Epidermal melanocyte (primary cell): ENCODE data around the gene LRSAM1.

Experiments used
- DNase-seq: peaks from one replicate; pipeline ENCODE4 v3.0.0; 2011; ENCODE audit warnings: low spot score; ENCODE audit not compliant: insufficient read length

Gene LRSAM1

DNA sequence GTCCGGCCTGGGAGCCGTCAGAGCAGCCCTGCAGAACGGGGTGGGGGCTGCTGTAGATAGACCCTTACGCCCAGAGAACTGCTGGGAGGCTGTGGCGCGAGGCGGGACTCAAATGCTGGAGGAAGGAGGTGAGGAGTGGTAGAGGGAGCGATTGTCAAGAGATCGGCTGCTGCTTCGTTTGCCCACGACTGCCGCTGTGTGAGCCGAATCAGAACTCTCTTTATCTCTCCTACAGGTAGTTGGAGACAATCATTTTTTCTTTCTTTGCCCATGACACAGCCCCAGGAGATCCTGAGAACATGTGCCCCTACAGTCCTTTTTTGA, 26.7 kb upstream of the LRSAM1 start:
- no peak for DNase-seq

GRCh38 chr9:127426756-127427155, 24.6 kb upstream of the LRSAM1 start:
- DNase-seq = no peak

GRCh38 chr9:127428348-127428747, 23.0 kb upstream of the LRSAM1 start:
- DNase-seq = no peak

DNA sequence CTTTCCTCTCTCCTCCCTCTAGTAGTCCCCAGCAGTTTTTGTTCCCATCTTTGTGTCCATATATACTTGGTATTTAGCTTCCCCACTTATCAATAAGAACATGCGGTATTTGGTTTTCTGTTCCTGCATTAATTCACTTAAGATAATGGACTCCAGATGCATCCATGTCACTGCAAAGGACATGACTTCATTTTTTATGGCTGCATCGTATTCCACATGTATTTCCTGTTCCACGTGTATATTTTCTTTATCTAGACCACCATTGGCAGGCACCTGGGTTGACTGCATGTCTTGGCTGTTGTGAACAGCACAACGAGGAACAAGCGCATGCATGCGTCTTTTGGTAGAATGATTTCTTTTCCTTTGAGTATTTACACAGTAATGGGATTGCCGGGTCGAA, 20.9 kb upstream of the LRSAM1 start:
- no peak for DNase-seq

- no peak for DNase-seq
Observed at GRCh38 chr9:127437497-127438264, 13.6 kb upstream of the LRSAM1 start.

- DNase-seq = no peak
Observed at GRCh38 chr9:127438394-127438793, 12.9 kb upstream of the LRSAM1 start.

- no peak for DNase-seq
Observed at GRCh38 chr9:127444283-127444920, 6.9 kb upstream of the LRSAM1 start.

GRCh38 chr9:127444921-127445850, 6.1 kb upstream of the LRSAM1 start:
- no peak for DNase-seq

GRCh38 chr9:127445851-127446712, 5.2 kb upstream of the LRSAM1 start:
- no peak for DNase-seq

DNA sequence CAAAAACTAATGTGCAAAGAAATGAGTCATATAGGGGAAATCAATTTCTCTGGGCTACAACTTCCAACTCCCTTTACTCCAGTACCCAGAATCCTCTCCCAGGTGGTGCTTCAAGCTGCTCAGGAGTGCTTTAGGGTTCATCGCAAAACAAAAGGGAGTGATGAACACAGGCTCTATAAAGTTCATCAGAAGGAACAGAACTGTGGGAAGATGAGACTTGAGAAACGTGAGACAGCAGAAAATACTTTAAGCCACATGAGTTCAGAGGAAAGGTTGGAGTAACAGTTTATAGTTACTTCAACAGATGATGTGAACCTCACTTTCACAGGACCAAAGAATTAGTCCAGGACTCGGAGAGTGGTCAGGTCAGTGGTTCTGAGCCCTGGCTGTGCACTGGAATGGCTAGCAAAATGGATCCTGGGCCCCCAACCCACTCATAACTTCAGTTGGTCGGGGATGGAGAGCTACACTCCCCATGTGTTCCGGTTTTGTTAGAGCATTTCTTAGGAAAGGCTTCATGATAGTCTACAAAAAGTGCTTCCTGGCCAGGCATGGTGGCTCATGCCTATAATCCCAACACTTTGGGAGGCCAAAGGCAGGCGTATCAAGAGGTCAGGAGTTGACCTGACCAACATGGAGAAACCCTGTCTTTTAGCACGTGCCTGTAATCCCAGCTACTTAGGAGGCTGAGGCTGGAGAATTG, 4.4 kb upstream of the LRSAM1 start:
- DNase-seq = no peak

GRCh38 chr9:127447416-127448111, 3.7 kb upstream of the LRSAM1 start:
- DNase-seq = no peak

DNA sequence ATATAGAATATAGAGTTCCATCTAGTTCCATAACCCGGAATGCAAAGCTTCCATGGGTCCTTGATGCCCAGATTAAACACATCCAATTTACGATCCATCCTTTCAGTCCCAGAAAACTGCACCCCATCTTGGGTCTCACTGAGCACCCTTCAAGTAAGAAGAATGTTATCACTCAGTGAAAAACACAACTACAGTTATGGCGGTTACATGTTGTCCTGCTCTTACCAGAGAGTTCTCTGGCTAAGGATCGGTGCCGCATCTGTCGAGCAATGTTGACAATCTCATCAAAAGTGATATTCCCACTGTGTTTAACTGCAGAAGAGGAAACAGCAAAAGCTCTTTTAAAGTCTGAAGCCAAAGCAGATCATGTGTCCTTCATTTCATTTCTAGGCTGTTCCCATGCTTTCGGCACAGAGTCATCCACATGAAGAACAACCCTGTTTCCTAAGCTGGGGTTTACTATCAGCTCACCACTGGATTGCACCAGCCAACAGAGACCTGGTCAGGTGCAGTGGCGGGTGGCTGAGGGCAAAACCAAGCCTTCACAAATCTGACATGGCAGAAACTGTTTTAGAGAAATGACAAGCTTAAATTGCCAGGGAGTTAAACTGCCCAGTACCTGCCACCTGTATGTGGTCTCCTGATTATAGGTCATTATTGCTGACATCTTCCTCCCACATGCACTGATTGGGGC, 3.1 kb upstream of the LRSAM1 start:
- no peak for DNase-seq

DNA sequence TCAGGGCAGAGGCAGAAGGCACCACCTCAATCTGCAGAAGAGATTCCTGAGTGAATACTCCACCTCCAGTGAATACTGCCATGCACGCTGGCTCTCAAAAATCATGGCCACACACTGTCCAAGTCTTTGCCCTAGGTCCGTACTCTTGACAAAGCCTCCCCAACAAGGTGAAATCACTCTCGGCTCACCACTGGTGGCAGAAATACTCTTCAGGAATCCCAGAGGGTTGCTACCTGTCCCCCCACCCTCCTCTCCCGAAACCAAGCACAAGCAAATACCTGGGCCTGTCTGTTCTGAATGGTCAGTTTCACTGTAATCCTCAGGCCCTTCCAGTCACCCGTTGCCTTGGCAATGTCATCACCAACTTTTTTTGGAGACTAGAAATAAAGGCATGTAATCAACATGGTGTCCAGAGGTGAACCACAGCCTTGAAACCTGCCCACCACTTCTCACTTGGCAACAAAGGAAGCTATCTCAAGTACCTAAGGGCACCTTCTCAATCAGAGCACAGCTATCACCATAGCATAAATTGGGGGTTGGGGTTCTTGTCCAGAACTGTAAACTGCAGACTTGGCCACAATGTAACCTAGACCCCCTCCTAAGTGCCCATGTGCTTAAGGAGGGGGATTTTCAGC, 1.9 kb upstream of the LRSAM1 start:
- DNase-seq = no peak

GRCh38 chr9:127450243-127450760, 1.0 kb upstream of the LRSAM1 start:
- no peak for DNase-seq

- peak; percentile 37 for DNase-seq
Observed at GRCh38 chr9:127451608-127451857, 223 bp downstream of the LRSAM1 start.

DNA sequence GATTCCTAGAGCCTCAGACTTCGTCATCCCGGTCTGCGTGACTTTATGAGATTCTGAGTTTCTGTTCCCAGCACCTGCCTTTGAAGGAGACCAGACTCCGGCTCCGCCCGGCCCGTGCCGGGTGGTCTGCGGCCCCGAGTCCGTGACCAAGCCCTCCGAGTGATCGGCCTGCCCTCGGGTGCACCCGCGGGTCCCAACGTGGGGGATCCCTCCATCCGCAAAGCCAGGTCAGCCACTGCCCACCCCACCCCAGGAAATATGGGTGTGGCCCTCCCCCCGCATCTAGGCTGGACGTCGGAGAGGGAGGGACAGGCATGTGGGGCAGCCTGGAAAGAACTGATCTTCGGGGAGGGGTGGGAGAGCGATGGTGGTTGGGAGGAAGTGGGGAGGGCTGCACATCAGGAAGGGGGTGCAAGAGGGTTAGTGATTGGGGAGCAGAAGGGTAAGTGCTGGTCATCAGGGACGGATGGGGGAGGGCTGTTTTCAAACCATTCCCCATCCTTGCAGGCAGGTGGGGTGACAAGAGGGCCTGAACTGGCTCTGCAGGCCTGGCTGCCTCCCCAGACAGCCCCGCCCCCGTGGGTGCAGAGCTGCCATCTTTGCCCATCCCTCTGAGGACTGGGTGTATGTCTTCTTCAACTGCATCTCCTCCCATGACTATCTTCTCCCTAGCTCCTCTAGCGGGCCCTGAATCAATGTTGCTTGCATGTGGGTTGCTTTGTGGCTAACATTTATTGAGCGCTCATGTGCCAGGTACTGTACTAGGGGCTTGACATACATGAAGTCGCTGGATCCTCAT, 747 bp downstream of the LRSAM1 start:
- DNase-seq = no peak

GRCh38 chr9:127452691-127453090, 1.4 kb downstream of the LRSAM1 start:
- no peak for DNase-seq

DNA sequence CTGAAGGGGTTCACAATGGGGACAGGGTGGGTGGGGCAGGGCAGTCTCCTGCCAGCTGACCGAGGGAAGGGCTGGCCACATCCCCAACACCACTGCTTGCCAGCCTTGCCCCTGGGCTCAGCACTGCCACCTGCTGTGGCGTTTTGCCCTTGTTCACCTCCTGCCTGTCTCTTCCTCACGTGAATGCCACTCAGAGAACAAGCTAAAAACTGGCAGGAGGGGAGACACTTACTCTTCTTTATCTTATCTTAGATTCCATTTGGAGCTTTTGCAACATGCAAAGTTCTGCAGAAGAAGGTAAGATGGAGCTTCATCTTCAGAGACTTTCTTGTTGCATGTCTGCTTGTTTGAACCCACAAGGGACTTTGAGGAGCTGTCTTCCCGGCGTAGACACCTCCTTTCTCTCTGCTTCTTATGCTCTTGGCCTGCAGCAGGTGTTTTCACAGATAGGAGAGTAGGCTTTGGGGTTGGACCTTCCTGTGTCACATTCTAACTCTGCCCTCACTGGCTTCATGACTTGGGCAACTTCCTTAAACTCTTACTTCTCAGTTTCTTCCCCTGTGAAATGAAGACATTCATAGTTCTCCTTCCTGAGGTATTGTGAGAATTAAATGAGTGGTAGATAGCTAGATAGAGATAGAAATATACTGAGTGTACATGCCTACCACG, 4.1 kb downstream of the LRSAM1 start:
- no peak for DNase-seq
